Measurements from ENCODE around the gene RET.

The RET gene

DNA sequence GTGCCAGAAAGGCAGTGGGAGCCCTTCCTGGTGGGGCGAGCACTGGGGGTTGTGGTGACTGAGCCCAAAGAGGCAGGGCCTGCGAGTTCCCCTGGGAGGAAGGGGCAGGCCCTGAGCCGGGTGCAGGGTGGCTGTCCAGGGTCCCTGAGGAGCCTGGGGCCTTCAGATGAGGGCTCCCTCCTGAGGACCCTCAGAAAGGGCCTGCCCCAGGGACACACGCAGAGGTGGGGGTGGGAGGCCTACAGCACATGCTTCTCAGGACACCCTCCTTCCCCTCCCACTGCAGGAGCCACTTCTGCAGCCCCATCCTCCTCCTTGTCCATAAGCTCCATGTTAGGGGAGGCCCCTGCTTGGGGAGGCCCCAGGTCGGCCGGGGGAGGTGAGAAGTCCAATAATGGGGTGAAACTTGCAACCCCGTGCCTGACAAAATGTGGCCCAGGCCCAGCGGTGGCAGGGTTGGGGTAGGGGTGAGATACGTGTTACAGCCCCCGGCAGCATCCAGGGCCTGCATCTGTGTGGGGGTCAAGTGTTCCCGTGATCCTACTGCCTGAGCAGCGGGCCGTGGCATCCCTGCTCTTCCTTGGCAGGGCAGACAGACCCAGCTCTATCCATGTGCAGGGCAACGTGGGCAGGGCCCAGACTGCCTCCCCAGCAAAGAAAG lies 31.8 kb upstream of the RET start:
- DNase-seq: no peak

GRCh38 chr10:43045631-43046287 lies 31.1 kb upstream of the RET start:
- DNase-seq: no peak

DNA sequence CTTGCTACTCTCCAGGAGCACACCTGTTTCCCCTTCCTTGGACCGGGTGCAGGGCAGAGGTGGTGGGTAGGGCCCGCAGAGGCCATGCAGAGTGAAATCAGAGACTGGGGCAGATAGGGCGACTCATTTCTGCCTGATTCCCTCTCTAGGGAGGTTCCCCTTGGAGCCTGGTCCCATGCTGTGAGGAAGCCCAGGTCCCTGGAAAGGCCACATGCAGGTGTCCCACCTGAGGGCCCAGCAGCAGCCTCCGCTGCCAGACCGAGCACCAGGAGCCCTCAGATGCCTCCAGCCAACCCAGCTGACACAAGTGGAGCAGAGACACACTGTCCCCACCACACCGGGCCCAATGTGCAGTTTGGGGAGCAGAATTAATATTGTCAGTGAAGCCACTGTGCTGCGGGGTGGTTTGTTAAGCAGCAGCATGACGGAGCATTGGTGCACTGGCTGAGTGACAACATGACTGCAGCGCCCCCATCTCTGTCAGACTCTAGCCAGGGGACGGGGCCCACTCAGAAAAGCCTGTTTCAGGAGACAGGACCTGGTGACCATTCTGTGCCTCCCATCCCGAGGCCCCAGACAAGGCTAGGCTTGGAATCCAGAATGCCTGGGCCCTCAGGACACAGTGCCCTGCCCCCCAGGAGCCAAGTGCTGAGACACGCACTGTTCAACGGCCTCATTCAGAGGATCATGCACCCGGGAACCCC lies 30.4 kb upstream of the RET start:
- no peak for DNase-seq

- DNase-seq: no peak
These were observed 29.4 kb upstream of the RET start for GRCh38 chr10:43047288-43047970.

DNA sequence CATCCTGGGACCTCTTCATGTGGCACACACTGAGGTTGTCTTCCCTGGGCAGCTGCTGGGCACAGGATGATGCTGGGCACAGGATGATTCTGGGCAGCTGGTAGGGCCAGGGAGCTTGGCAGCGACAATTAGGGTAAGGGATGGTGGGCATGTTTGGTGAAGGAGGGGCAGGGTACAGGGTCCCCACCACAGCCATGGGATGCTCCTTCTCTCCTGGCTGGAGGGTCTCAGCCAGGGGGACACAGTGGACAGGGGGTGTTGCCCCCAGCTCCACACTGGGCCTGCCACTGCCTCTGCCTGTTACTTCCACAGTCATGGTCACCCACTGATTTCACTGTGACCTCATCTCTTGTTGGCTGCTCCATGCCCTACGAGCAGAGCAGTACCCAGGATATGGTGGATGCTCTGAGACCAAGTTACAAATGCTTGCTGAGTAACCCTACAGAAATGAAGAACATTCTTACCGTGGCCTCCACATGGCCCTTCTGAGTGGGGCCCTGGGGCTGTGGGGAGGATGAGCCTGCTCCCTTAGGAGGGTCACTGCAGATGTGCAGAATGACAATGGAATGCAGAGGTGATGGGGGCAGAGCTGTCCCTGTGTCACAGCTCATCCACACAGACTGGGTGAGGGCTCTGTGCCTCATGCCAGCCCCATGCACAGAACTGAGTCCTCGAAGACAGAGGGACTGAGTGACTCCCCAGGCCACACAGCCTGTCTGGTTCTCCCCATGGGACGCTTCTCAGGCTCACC lies 28.4 kb upstream of the RET start:
- no peak for DNase-seq

GRCh38 chr10:43049081-43049551 lies 27.8 kb upstream of the RET start:
- DNase-seq: no peak

- DNase-seq: no peak
These were observed 26.9 kb upstream of the RET start for GRCh38 chr10:43050011-43050410.

DNA sequence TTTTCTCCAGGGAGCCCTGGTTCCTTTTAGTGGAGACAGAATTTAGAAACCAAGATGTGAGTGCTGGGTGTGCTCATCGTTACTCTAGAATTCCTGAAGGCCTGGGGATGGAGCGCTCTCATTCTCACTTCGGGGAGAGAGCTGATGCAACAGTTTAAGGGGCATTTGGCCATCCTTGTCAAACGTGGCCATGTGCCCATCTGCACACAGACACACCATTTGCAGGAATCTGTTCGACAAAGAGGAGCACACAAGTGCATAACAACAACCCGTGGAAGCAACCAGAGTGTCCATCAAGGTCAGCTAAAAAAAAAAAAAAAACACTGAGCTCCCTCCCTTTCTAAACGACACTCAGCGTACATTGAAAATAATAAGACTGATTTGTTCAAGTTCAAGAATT lies 23.0 kb upstream of the RET start:
- no peak for DNase-seq

GRCh38 chr10:43054593-43054992 lies 22.3 kb upstream of the RET start:
- DNase-seq: no peak

- DNase-seq: no peak
These were observed 21.7 kb upstream of the RET start for GRCh38 chr10:43055217-43055616.

DNA sequence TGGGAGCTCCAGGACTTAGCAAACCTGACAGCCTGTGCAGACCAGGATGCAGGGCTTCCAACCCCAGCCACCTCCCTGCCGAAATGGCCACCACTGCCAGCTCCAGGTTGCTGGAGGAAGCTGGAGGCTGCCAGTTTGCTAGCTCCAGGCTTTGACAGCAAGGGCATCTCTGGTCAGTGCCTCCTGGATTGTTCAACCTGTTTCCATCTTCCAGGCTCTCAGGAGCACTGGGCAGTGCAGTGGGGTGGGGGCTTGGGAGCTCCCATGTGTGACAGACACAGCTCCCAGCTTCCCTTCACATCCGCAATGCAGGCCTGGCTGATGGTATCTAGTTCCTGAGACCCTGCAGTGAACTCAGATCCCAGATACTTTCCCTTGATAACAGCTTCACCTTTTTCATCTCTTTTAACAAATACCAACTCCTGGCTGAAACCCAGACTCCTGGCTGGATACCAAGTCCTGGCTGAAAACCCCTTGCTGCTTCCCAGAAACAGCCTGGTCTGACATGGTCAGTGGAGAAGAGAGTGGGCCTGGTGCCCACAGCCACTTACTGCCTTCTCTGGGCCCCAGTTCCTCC lies 20.8 kb upstream of the RET start:
- DNase-seq: no peak

DNA sequence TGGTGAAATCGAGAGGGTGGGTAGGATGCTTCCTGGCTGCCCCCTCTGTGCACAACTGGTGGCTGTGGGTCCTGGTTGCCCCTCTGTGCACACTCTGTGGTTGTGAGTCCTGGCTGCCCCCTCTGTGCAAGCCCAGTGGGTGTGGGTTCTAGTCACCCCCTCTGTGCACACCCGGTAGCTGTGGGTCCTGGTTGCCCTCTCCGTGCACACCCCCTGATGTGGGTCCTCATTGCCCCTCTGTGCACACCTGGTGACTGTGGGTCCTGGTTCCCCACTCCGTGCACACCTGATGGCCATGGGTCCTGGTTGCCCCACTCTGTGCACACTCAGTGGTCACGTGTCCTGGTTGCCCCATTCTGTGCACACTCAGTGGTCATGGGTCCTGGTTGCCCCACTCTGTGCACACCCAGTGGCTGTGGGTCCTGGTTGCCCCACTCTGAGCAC lies 20.3 kb upstream of the RET start:
- DNase-seq: no peak

DNA sequence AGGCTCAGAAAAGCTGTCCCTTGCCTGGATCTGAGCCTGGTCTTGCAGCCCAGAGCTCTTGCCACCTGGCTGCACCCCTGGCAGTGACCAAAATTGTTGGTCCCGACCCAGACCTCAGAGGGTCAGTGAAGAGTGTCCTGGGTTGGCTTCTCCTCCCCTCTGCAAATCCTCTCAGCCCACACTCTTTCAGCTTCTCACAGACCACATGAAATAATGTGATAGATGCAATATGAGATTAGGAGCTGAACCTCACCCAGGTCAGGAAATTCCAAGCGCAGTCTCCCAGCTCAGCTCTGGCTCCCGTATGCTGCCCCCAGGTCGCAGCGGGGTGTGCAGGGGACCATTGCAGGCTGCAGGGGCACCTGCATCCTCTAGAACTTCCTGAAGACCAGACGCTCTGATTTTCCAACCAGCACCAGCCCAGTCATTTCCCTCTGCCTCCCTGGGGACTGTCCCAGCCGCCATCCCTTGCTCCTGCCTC lies 19.6 kb upstream of the RET start:
- DNase-seq: no peak

- DNase-seq: no peak
These were observed 19.0 kb upstream of the RET start for GRCh38 chr10:43057831-43058340.

DNA sequence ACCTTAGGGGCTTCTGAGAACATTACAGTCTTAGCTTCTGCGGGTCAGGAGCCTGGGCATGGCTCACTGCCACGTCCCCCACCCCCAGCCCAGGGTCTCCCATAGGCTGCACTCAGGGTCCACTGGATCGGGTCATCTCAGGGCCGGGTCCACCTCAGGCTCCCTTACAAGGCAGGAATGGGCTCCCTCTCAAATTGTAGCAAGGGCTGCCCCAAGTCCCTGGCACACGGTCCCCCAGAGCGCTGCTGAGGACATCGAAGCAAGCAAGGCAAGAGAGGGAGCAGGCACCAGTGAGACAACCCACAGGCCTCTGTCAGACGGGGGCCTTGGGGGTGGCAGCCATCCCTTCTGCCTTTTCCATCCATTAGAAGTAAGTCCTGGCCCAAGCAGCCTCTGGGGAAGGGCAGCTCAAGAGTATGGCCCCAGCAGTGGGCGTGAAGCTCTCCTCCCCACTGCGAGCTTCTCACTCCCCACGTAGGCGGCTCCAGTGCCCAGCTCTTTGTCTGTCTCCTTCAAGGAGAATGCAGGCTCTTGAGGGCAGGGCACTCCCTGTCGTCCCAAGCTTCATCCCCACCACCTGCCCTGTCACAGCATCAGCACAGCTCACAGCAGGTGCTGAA lies 18.0 kb upstream of the RET start:
- DNase-seq: no peak

DNA sequence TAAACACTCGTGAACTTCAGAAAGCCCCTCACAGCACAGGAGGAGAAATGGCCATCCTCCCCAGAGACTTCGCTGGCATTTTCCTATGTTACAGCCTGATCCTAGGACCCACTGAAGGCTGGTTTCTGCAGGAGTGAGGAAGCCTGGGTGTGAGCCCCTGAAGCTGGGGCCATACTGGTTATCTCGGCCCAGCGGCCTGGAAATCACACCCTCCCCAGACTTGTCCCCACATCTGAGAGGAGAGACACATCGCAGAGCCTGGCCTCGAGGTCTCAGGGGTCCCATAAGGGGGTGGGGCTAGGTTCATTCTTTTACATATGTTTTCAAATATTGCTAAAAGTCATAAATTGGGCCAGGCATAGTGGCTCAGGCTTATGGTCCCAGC lies 17.5 kb upstream of the RET start:
- no peak for DNase-seq

- no peak for DNase-seq
These were observed 17.0 kb upstream of the RET start for GRCh38 chr10:43059828-43060227.

DNA sequence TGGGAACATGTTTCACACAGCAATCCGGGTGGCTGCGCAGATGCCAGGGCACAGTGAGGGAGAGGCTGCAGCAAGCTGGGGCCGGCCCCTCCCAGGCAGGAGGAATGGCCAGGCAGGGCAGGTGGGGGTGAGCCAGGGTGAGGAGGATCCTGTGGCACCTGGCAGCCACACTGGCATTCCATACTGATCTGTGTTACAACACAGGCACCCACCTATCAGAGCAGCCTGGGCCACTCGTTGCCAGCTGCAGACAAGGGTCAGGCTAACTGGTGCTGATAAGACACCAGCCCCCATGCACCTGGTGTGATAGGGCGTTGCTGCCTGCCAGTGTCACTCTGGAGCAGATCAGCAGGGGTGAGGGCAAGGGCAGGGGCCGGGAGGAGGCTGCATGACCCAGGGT lies 16.6 kb upstream of the RET start:
- no peak for DNase-seq

DNA sequence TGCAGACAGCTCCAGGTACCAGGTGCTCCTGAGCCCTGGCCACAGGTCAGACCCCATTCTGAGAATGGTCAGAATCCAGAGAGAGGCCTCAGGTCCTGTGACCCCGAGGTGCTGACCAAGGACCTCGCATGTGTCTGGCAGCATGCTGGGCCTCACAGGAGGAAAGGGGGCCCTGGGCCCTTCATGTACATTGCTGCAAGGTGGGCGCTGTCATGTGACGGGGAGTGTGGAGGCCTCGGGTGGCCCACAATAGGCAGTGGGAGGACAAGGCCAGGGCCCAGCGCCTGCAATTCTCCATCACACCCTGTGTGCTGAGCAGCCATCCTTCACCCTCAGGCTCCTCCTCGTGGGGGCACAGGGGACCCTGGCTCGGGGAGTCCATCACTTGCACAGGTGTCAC lies 15.5 kb upstream of the RET start:
- no peak for DNase-seq

GRCh38 chr10:43061760-43062159 lies 15.1 kb upstream of the RET start:
- DNase-seq: no peak

DNA sequence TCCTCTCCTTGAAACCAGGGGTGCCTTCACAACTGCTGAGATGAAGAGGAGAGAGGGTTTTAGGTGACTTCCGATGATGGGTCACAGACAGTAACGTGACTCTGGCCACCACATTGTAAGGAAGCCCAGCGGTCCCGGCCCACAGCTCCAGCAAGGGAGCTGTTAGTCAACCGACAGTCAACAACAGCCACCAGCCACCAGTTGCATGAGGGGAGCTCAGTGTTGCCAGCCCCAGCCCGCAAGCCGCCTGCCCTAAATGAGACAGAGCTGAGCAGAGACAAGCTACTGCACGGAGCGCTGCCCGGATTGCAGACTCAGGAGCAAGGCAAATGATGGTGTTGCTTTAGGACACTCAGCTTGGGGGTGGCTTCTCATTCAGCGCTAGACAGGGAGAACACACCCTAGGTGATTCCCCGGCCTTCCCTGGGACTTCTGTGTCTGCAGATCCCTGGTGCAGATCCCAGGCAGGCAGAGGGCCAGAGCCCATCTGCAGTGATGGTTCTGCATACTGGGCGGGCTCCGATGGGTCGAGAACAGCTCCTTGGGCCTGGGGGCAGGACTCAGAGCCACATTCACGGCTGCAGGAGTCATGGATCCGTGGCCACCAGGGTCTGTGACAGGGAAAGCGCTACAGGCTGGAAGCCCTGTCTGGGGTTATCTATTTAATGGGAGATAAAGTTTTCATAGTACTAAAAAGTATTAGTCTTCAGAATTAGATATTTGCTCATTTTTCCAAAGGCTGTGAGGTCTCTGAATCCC lies 14.3 kb upstream of the RET start:
- DNase-seq: no peak
